T-helper 2 cell treated with Interferon-gamma antibody and Interleukin-4, amounts not matched to agents 100 ng/mL and 5 ng/mL, for 36 hours (primary cell): Measurements from ENCODE around the gene PHTF1. TPM values are rescaled to one million over a fixed set of nuclear protein-coding genes. Genes with fewer than 3 reads are reported as not detected.

ENCODE experiments used
- total RNA-seq: library from RNA; stranded (reverse); gene quantifications from 2 replicates; pipeline ENCODE4 v1.2.3, GENCODE V29; 2022

Gene PHTF1
- total RNA-seq, 1 donor from 2014 or later, result 24.5 TPM

Other genes with a start within 250 kb of the PHTF1 start
- gene RSBN1, start 53.0 kb upstream of the PHTF1 start, total RNA-seq, result 24.7 and 25.2 TPM in 2 replicates
- 66.9 and 68.7 TPM in 2 replicates for gene PTPN22, start 112.2 kb upstream of the PHTF1 start, total RNA-seq
- 3.4 and 3.7 TPM in 2 replicates for gene BCL2L15, start 128.1 kb upstream of the PHTF1 start, total RNA-seq
- gene AP4B1, start 145.3 kb upstream of the PHTF1 start, total RNA-seq, result 43.9 and 53.5 TPM in 2 replicates
- 18.4 and 19.0 TPM in 2 replicates for gene DCLRE1B, start 145.8 kb upstream of the PHTF1 start, total RNA-seq
- 78.3 and 80.0 TPM in 2 replicates for gene HIPK1, start 169.8 kb upstream of the PHTF1 start, total RNA-seq
- 0.11 and 0.14 TPM in 2 replicates for gene OLFML3, start 220.0 kb upstream of the PHTF1 start, total RNA-seq